Activated CD4-positive, alpha-beta T cell treated with anti-CD3 and anti-CD28 coated beads for 1 hour (primary cell): ENCODE measurements around the gene GNPDA2.

Experiments
- DNase-seq: peaks from one replicate; pipeline ENCODE4 v3.0.0-alpha.2; 2020

Gene GNPDA2

GRCh38 chr4:44678094-44679041 lies 48.0 kb downstream of the GNPDA2 start, which contains the start of gene GUF1:
TSS of gene GUF1 (plus strand) at chr4:44678420. CDS start at chr4:44678623, 203 bp downstream.
- peak; percentile 81 for DNase-seq

GRCh38 chr4:44675366-44675765 lies 51.0 kb downstream of the GNPDA2 start:
- DNase-seq, result no peak

- no peak for DNase-seq
Measured at GRCh38 chr4:44674471-44674870, 51.9 kb downstream of the GNPDA2 start.

GRCh38 chr4:44671636-44672035 lies 54.7 kb downstream of the GNPDA2 start:
- no peak for DNase-seq

- DNase-seq, result no peak
Measured at GRCh38 chr4:44670506-44671199, 55.7 kb downstream of the GNPDA2 start.

- no peak for DNase-seq
Measured at GRCh38 chr4:44668526-44668925, 57.8 kb downstream of the GNPDA2 start.

- DNase-seq, result no peak
Measured at GRCh38 chr4:44663539-44664263, 62.7 kb downstream of the GNPDA2 start.

GRCh38 chr4:44662623-44663005 lies 63.7 kb downstream of the GNPDA2 start:
- no peak for DNase-seq

GRCh38 chr4:44661940-44662622 lies 64.3 kb downstream of the GNPDA2 start:
- DNase-seq, result no peak

- no peak for DNase-seq
Measured at GRCh38 chr4:44660396-44660795, 66.0 kb downstream of the GNPDA2 start.

- no peak for DNase-seq
Measured at GRCh38 chr4:44652002-44652401, 74.4 kb downstream of the GNPDA2 start.
